Tibial nerve (tissue), 4 donors: ENCODE results near the gene NKX2-1.

ENCODE experiments used
- CTCF ChIP-seq, 5 experiments: fragments of 200-600 bp in 3 of 5; fragments of 450-650 bp in 2 of 5; sonication (generic) in 3 of 5; IDR thresholded peaks; one replicate each; pipeline ENCODE4 v1.5.1; 2016 to 2019; ENCODE audit warnings: antibody characterized with exemption in 5 of 5, mild to moderate bottlenecking in 3 of 5, moderate library complexity in 2 of 5
- EP300 ChIP-seq, 2 donors: sonication (generic); formaldehyde crosslinking; IDR thresholded peaks; one replicate each; pipeline ENCODE4 v1.6.1; 2017; ENCODE audit warnings: antibody characterized with exemption in 2 of 2, mild to moderate bottlenecking in 1 of 2
- POLR2A ChIP-seq, 2 donors: fragments of 450-650 bp; IDR thresholded peaks; one replicate each; pipeline ENCODE4 v1.6.1; 2017; ENCODE audit warnings: antibody characterized with exemption in 2 of 2, mild to moderate bottlenecking in 2 of 2, moderate library complexity in 2 of 2

GRCh38 chr14:36517242-36518030 lies 2.6 kb downstream of the NKX2-1 start:
- no peak for TF ChIP-seq CTCF (IDR thresholded peaks at IDR 0.05)
- TF ChIP-seq POLR2A (IDR thresholded peaks at IDR 0.05) = no peak
- no peak for TF ChIP-seq EP300 (IDR thresholded peaks at IDR 0.05)
